Nephron (organoid): ENCODE data around the gene GPC5.
A peak's percentile ranks its signal among the peaks of the same experiment; 100 is the strongest.

Source experiments
- H3K27ac Mint-ChIP-seq, 3 experiments: 2 replicates each; pipeline ENCODE4 v1.8.0; 2020; ENCODE audit warnings: mixed read lengths in 3 of 3, mild to moderate bottlenecking in 2 of 3, moderate library complexity in 1 of 3
- H3K27me3 Mint-ChIP-seq: 2 replicates; pipeline ENCODE4 v1.8.0; 2021; ENCODE audit warnings: low read depth, mild to moderate bottlenecking, moderate library complexity, mixed read lengths
- H3K36me3 Mint-ChIP-seq: 2 replicates; pipeline ENCODE4 v1.8.0; 2020; ENCODE audit warnings: low read depth, mixed read lengths
- H3K4me1 Mint-ChIP-seq: 2 replicates; pipeline ENCODE4 v1.8.0; 2020; ENCODE audit warnings: mixed read lengths
- H3K4me3 Mint-ChIP-seq, 3 experiments: 2 replicates each; pipeline ENCODE4 v1.8.0; 2020; ENCODE audit warnings: mild to moderate bottlenecking in 3 of 3, mixed read lengths in 3 of 3, moderate library complexity in 2 of 3
- H3K9me3 Mint-ChIP-seq: 2 replicates; pipeline ENCODE4 v1.8.0; 2020; ENCODE audit warnings: mixed read lengths
- CTCF ChIP-seq, 3 experiments: fragments of 200-600 bp; sonication (generic); IDR thresholded peaks; one replicate each; pipeline ENCODE4 v1.5.0; 2021; ENCODE audit warnings: antibody characterized with exemption in 3 of 3; ENCODE audit not compliant: unreplicated experiment in 3 of 3

GPC5 gene

GRCh38 chr13:92354583-92354982 lies 956.2 kb downstream of the GPC5 start:
- H3K4me3 Mint-ChIP-seq = no peak overlapping the region
- no peak overlapping the region for H3K27ac Mint-ChIP-seq
- H3K4me1 Mint-ChIP-seq = no peaks in the 10 kb centered on the region
- peaks cover 4% of the 10 kb centered on the region for H3K36me3 Mint-ChIP-seq
- no peaks in the 10 kb centered on the region for H3K27me3 Mint-ChIP-seq
- peaks cover 8% of the 10 kb centered on the region for H3K9me3 Mint-ChIP-seq
- TF ChIP-seq CTCF (IDR thresholded peaks at IDR 0.05; ENCODE audit: unreplicated experiment in 3 of 3) = no peak

GRCh38 chr13:92355213-92355612 lies 956.8 kb downstream of the GPC5 start:
- peaks cover 4% of the 10 kb centered on the region for H3K36me3 Mint-ChIP-seq
- H3K4me1 Mint-ChIP-seq = no peaks in the 10 kb centered on the region
- TF ChIP-seq CTCF (IDR thresholded peaks at IDR 0.05; ENCODE audit: unreplicated experiment in 3 of 3) = peak in 1 of 3 experiments; percentile 20
- H3K4me3 Mint-ChIP-seq = no peak overlapping the region
- H3K27ac Mint-ChIP-seq = no peak overlapping the region
- peaks cover 13% of the 10 kb centered on the region for H3K9me3 Mint-ChIP-seq
- H3K27me3 Mint-ChIP-seq = no peaks in the 10 kb centered on the region

GRCh38 chr13:92362717-92363116 lies 964.3 kb downstream of the GPC5 start:
- no peak overlapping the region for H3K4me3 Mint-ChIP-seq
- peaks cover 7% of the 10 kb centered on the region for H3K4me1 Mint-ChIP-seq
- peaks cover 18% of the 10 kb centered on the region for H3K9me3 Mint-ChIP-seq
- no peak for TF ChIP-seq CTCF (IDR thresholded peaks at IDR 0.05; ENCODE audit: unreplicated experiment in 3 of 3)
- H3K27me3 Mint-ChIP-seq = no peaks in the 10 kb centered on the region
- H3K36me3 Mint-ChIP-seq = no peaks in the 10 kb centered on the region
- peak overlapping the region; percentile 43 to 87 (median 81) for H3K27ac Mint-ChIP-seq

- no peaks in the 10 kb centered on the region for H3K36me3 Mint-ChIP-seq
- H3K9me3 Mint-ChIP-seq = peaks cover 8% of the 10 kb centered on the region
Measured at GRCh38 chr13:92365904-92366303, 967.5 kb downstream of the GPC5 start.

GRCh38 chr13:92377396-92377795 lies 979.0 kb downstream of the GPC5 start:
- no peak overlapping the region for H3K4me3 Mint-ChIP-seq
- H3K27me3 Mint-ChIP-seq = no peaks in the 10 kb centered on the region
- H3K4me1 Mint-ChIP-seq = no peaks in the 10 kb centered on the region
- no peaks in the 10 kb centered on the region for H3K36me3 Mint-ChIP-seq
- H3K9me3 Mint-ChIP-seq = peaks cover 2% of the 10 kb centered on the region
- no peak overlapping the region for H3K27ac Mint-ChIP-seq
- no peak for TF ChIP-seq CTCF (IDR thresholded peaks at IDR 0.05; ENCODE audit: unreplicated experiment in 3 of 3)

More at GRCh38 chr13:92365904-92366303, 967.5 kb downstream of the GPC5 start:
- H3K27ac Mint-ChIP-seq = no peak overlapping the region
- H3K4me3 Mint-ChIP-seq = no peak overlapping the region
- no peaks in the 10 kb centered on the region for H3K27me3 Mint-ChIP-seq
- TF ChIP-seq CTCF (IDR thresholded peaks at IDR 0.05; ENCODE audit: unreplicated experiment in 3 of 3) = no peak
- H3K4me1 Mint-ChIP-seq = peaks cover 7% of the 10 kb centered on the region

- no peak for TF ChIP-seq CTCF (IDR thresholded peaks at IDR 0.05; ENCODE audit: unreplicated experiment in 3 of 3)
Measured at GRCh38 chr13:92379371-92379770, 981.0 kb downstream of the GPC5 start.

More at GRCh38 chr13:92379371-92379770, 981.0 kb downstream of the GPC5 start:
- no peaks in the 10 kb centered on the region for H3K36me3 Mint-ChIP-seq
- H3K27ac Mint-ChIP-seq = no peak overlapping the region
- no peaks in the 10 kb centered on the region for H3K4me1 Mint-ChIP-seq
- no peak overlapping the region for H3K4me3 Mint-ChIP-seq
- peaks cover 2% of the 10 kb centered on the region for H3K9me3 Mint-ChIP-seq
- no peaks in the 10 kb centered on the region for H3K27me3 Mint-ChIP-seq
